HUES48 (cell line): ENCODE results near the gene TMEM240.
"Not testable (repeated sequence)": the region's sequence is repeated elsewhere in the genome, so short reads cannot be mapped to it uniquely, and the experiment has no call there.

Source experiments
- H3K27ac ChIP-seq: one replicate; pipeline ENCODE4 v1.7.0; 2013; ENCODE audit warnings: low read depth, low read length, inconsistent platforms
- H3K27me3 ChIP-seq: 2 replicates; pipeline ENCODE4 v1.6.1; 2013; ENCODE audit warnings: mild to moderate bottlenecking, low read length; ENCODE audit not compliant: control insufficient read depth, insufficient read depth
- H3K36me3 ChIP-seq: 2 replicates; pipeline ENCODE4 v1.6.1; 2013; ENCODE audit warnings: low read length; ENCODE audit not compliant: control insufficient read depth, insufficient read depth
- H3K4me1 ChIP-seq: 2 replicates; pipeline ENCODE4 v1.6.1; 2013; ENCODE audit warnings: mild to moderate bottlenecking, low read length; ENCODE audit not compliant: control insufficient read depth, insufficient read depth
- H3K4me3 ChIP-seq: 2 replicates; pipeline ENCODE4 v1.5.1; 2013; ENCODE audit warnings: mild to moderate bottlenecking, low read depth, low read length
- H3K9ac ChIP-seq: 2 replicates; pipeline ENCODE4 v1.6.1; 2013; ENCODE audit warnings: mild to moderate bottlenecking, low read depth, low read length, moderate library complexity
- H3K9me3 ChIP-seq: 2 replicates; pipeline ENCODE4 v1.6.1; 2013; ENCODE audit warnings: low read length; ENCODE audit not compliant: control insufficient read depth, insufficient read depth

TMEM240 gene

GRCh38 chr1:1529936-1530335 is 10.5 kb downstream of the TMEM240 start:
- Histone ChIP-seq H3K9ac (no peak overlapping the region), H3K4me1 (no peaks in the 10 kb centered on the region), H3K9me3 (no peaks in the 10 kb centered on the region; the same call in 1 of the 2 replicates), H3K36me3 (peaks cover 38% of the 10 kb centered on the region), H3K4me3 (no peak overlapping the region), H3K27ac (no peak overlapping the region), H3K27me3 (no peaks in the 10 kb centered on the region)

GRCh38 chr1:1529321-1529720 is 11.1 kb downstream of the TMEM240 start:
- Histone ChIP-seq H3K27ac (no peak overlapping the region), H3K9me3 (no peaks in the 10 kb centered on the region; the same call in 1 of the 2 replicates), H3K4me3 (no peak overlapping the region), H3K4me1 (no peaks in the 10 kb centered on the region), H3K27me3 (no peaks in the 10 kb centered on the region), H3K9ac (no peak overlapping the region), H3K36me3 (peaks cover 41% of the 10 kb centered on the region)

GRCh38 chr1:1528301-1529267 is 11.8 kb downstream of the TMEM240 start:
- Histone ChIP-seq H3K27me3 (no peaks in the 10 kb centered on the region), H3K4me1 (no peaks in the 10 kb centered on the region), H3K9ac (no peak overlapping the region), H3K27ac (no peak overlapping the region), H3K9me3 (no peaks in the 10 kb centered on the region; the same call in 1 of the 2 replicates), H3K4me3 (no peak overlapping the region), H3K36me3 (peaks cover 41% of the 10 kb centered on the region)

GRCh38 chr1:1527092-1527816 is 13.2 kb downstream of the TMEM240 start:
- Histone ChIP-seq H3K4me1 (no peaks in the 10 kb centered on the region), H3K9me3 (no peaks in the 10 kb centered on the region; the same call in 1 of the 2 replicates), H3K27ac (no peak overlapping the region), H3K4me3 (no peak overlapping the region), H3K9ac (no peak overlapping the region), H3K36me3 (peaks cover 41% of the 10 kb centered on the region), H3K27me3 (no peaks in the 10 kb centered on the region)

GRCh38 chr1:1526476-1526875 is 13.9 kb downstream of the TMEM240 start:
- not testable (repeated sequence) for H3K9me3 ChIP-seq, H3K4me1 ChIP-seq, H3K27ac ChIP-seq, H3K4me3 ChIP-seq, H3K9ac ChIP-seq, H3K27me3 ChIP-seq
- peaks cover 46% of the 10 kb centered on the region for H3K36me3 ChIP-seq

GRCh38 chr1:1524750-1525383 is 15.6 kb downstream of the TMEM240 start:
- not testable (repeated sequence) for H3K4me3 ChIP-seq, H3K9ac ChIP-seq, H3K4me1 ChIP-seq, H3K9me3 ChIP-seq, H3K27me3 ChIP-seq, H3K27ac ChIP-seq
- H3K36me3 ChIP-seq, result peaks cover 55% of the 10 kb centered on the region

GRCh38 chr1:1523651-1524050 is 16.8 kb downstream of the TMEM240 start:
- not testable (repeated sequence) for H3K27me3 ChIP-seq, H3K4me1 ChIP-seq, H3K27ac ChIP-seq, H3K9ac ChIP-seq, H3K4me3 ChIP-seq, H3K9me3 ChIP-seq
- peaks cover 43% of the 10 kb centered on the region for H3K36me3 ChIP-seq

- H3K36me3 ChIP-seq, result peaks cover 41% of the 10 kb centered on the region
- not testable (repeated sequence) for H3K4me1 ChIP-seq, H3K9ac ChIP-seq, H3K27me3 ChIP-seq, H3K4me3 ChIP-seq, H3K9me3 ChIP-seq, H3K27ac ChIP-seq
Observed at GRCh38 chr1:1523226-1523625, 17.2 kb downstream of the TMEM240 start.

GRCh38 chr1:1522536-1522935 is 17.9 kb downstream of the TMEM240 start:
- peaks cover 42% of the 10 kb centered on the region for H3K36me3 ChIP-seq
- not testable (repeated sequence) for H3K27me3 ChIP-seq, H3K4me3 ChIP-seq

GRCh38 chr1:1521331-1521730 is 19.1 kb downstream of the TMEM240 start:
- Histone ChIP-seq H3K27me3 (no peaks in the 10 kb centered on the region), H3K9ac (no peak overlapping the region), H3K4me3 (no peak overlapping the region), H3K4me1 (no peaks in the 10 kb centered on the region), H3K9me3 (no peaks in the 10 kb centered on the region), H3K36me3 (peaks cover 43% of the 10 kb centered on the region), H3K27ac (no peak overlapping the region)

More at GRCh38 chr1:1522536-1522935, 17.9 kb downstream of the TMEM240 start:
- not testable (repeated sequence) for H3K27ac ChIP-seq, H3K9me3 ChIP-seq, H3K9ac ChIP-seq, H3K4me1 ChIP-seq
